ENCODE data around the gene ANKRD7. TPM values are rescaled to one million over a fixed set of nuclear protein-coding genes. Genes with fewer than 3 reads are reported as not detected.
"Not testable (repeated sequence)": the region's sequence is repeated elsewhere in the genome, so short reads cannot be mapped to it uniquely, and the experiment has no call there.

ANKRD7 gene
- total and polyA plus RNA-seq, 4 donors: 0.65 to 6.3 TPM; not detected in 2

DNA sequence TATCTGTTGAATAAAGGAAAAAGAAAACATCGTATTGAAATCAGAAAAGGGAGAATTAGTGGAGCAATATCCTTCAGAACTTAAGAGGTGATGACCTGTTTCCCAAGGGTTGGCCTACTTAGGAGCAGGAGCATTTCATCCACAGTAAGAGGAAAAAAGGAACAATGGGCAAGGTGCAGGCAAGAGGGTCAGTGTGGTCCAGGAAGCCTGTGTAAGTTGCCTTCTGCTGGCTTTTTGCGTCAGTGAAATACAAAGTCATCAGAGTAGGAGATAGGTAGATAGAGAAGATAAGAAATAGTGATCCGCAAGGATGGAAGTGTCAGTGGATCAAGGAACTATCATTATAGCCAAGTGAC, 5.4 kb upstream of the ANKRD7 start:
- WGBS, 2 donors: 95 to 97% methylated on average over 3 of the region's 3 CpGs
- intact Hi-C loops (cut with DNase I): no loop called here

GRCh38 chr7:118220583-118220982, 3.9 kb upstream of the ANKRD7 start:
- 46 to 69% methylated on average over 3 of the region's 3 CpGs for WGBS, 2 donors
- no peak overlapping the region for H3K27ac ChIP-seq (ENCODE audit: low read depth in 1 of 2, low read length in 2 of 2)
- no peaks in the 10 kb centered on the region for H3K4me1 ChIP-seq (ENCODE audit: control insufficient read depth in 1 of 2, insufficient read depth in 2 of 2, low read length in 2 of 2)
- no peaks in the 10 kb centered on the region for H3K27me3 ChIP-seq (ENCODE audit: control insufficient read depth in 1 of 2, insufficient read depth in 2 of 2, low read length in 1 of 2)
- DNase-seq (no peak), ATAC-seq (ENCODE audit: low FRiP score) (no peak)
- no peaks in the 10 kb centered on the region for H3K9me3 ChIP-seq (ENCODE audit: control insufficient read depth, low read length)
- no peak overlapping the region for H3K4me3 ChIP-seq (ENCODE audit: low read length in 2 of 2)
- H3K36me3 ChIP-seq (ENCODE audit: control insufficient read depth in 1 of 2, insufficient read depth in 2 of 2, low read length in 1 of 2): no peaks in the 10 kb centered on the region
- intact Hi-C loops (cut with DNase I): no loop called here

More for the DNA sequence above, 5.4 kb upstream of the ANKRD7 start:
- Histone ChIP-seq H3K27me3 (ENCODE audit: control insufficient read depth in 1 of 2, insufficient read depth in 2 of 2, low read length in 1 of 2) (no peaks in the 10 kb centered on the region), H3K36me3 (ENCODE audit: control insufficient read depth in 1 of 2, insufficient read depth in 2 of 2, low read length in 1 of 2) (no peaks in the 10 kb centered on the region), H3K4me3 (ENCODE audit: low read length in 2 of 2) (no peak overlapping the region), H3K27ac (ENCODE audit: low read depth in 1 of 2, low read length in 2 of 2) (no peak overlapping the region), H3K9me3 (ENCODE audit: control insufficient read depth, low read length) (no peaks in the 10 kb centered on the region), H3K4me1 (ENCODE audit: control insufficient read depth in 1 of 2, insufficient read depth in 2 of 2, low read length in 2 of 2) (no peaks in the 10 kb centered on the region)
- DNase-seq (no peak), ATAC-seq (ENCODE audit: low FRiP score) (no peak)

DNA sequence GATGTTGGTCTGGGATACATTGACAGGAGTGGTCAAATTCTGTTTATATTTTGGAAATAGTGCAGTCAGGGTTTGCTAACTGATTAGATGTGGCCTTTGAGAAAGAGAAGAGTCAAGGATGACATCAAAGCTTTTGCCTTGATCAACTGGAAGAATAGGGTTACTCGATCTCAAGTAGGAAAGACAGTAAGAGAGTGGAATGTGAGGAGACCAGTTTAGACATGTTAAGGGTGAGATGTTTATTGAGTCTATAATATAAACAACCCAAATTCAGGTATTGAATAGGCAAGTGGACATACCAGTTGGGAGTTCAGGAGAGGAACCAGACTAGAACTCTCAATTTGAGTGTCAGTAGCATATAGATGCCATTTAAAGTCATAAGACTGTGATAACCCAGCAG, 1.9 kb upstream of the ANKRD7 start:
- Histone ChIP-seq H3K36me3 (ENCODE audit: control insufficient read depth in 1 of 2, insufficient read depth in 2 of 2, low read length in 1 of 2) (no peaks in the 10 kb centered on the region), H3K27ac (ENCODE audit: low read depth in 1 of 2, low read length in 2 of 2) (no peak overlapping the region), H3K27me3 (ENCODE audit: control insufficient read depth in 1 of 2, insufficient read depth in 2 of 2, low read length in 1 of 2) (no peaks in the 10 kb centered on the region), H3K4me3 (ENCODE audit: low read length in 2 of 2) (no peak overlapping the region), H3K9me3 (ENCODE audit: control insufficient read depth, low read length) (no peaks in the 10 kb centered on the region), H3K4me1 (ENCODE audit: control insufficient read depth in 1 of 2, insufficient read depth in 2 of 2, low read length in 2 of 2) (no peaks in the 10 kb centered on the region)
- ATAC-seq (ENCODE audit: low FRiP score) (no peak), DNase-seq (no peak)
- intact Hi-C loops (cut with DNase I): no loop called here
- 90 to 99% methylated on average over 1 of the region's 1 CpG for WGBS, 2 donors

DNA sequence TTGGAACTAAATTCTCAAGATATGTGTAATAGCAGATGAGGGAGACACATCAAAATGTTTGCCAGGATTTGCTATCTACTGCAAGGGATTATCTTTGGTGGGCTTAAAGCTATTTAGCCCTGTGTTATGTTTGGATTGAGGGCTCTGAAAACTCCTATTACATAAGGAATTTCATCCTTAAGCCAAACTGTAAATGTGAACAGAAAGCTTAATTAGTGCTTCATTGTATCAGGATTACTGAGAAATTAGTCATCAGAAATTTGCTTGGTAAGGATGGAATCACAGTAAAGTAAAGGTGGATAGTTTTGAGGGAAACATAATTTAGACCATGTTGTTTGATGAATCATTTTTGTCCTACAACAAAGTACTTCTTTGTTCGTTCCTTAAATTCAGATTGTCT, 8.3 kb downstream of the ANKRD7 start:
- intact Hi-C loops (cut with DNase I): no loop called here
- no peaks in the 10 kb centered on the region for H3K9me3 ChIP-seq (ENCODE audit: control insufficient read depth, low read length)
- H3K4me1 ChIP-seq (ENCODE audit: control insufficient read depth in 1 of 2, insufficient read depth in 2 of 2, low read length in 2 of 2): no peaks in the 10 kb centered on the region
- no peaks in the 10 kb centered on the region for H3K36me3 ChIP-seq (ENCODE audit: control insufficient read depth in 1 of 2, insufficient read depth in 2 of 2, low read length in 1 of 2)
- no peak for DNase-seq
- 89 to 91% methylated on average over 1 of the region's 1 CpG for WGBS, 2 donors
- no peaks in the 10 kb centered on the region for H3K27me3 ChIP-seq (ENCODE audit: control insufficient read depth in 1 of 2, insufficient read depth in 2 of 2, low read length in 1 of 2)
- no peak for ATAC-seq (ENCODE audit: low FRiP score)
- H3K27ac ChIP-seq (ENCODE audit: low read depth in 1 of 2, low read length in 2 of 2): no peak overlapping the region
- no peak overlapping the region for H3K4me3 ChIP-seq (ENCODE audit: low read length in 2 of 2)

GRCh38 chr7:118233799-118234198, 9.3 kb downstream of the ANKRD7 start:
- ATAC-seq (ENCODE audit: low FRiP score) (no peak), DNase-seq (no peak)
- H3K27ac ChIP-seq (ENCODE audit: low read depth in 1 of 2, low read length in 2 of 2): no peak overlapping the region
- no peaks in the 10 kb centered on the region for H3K4me1 ChIP-seq (ENCODE audit: control insufficient read depth in 1 of 2, insufficient read depth in 2 of 2, low read length in 2 of 2)
- no peak overlapping the region for H3K4me3 ChIP-seq (ENCODE audit: low read length in 2 of 2)
- no peaks in the 10 kb centered on the region for H3K36me3 ChIP-seq (ENCODE audit: control insufficient read depth in 1 of 2, insufficient read depth in 2 of 2, low read length in 1 of 2)
- H3K27me3 ChIP-seq (ENCODE audit: control insufficient read depth in 1 of 2, insufficient read depth in 2 of 2, low read length in 1 of 2): no peaks in the 10 kb centered on the region
- intact Hi-C loops (cut with DNase I): no loop called here
- WGBS, 2 donors: 91 to 98% methylated on average over 1 of the region's 1 CpG
- no peaks in the 10 kb centered on the region for H3K9me3 ChIP-seq (ENCODE audit: control insufficient read depth, low read length)

DNA sequence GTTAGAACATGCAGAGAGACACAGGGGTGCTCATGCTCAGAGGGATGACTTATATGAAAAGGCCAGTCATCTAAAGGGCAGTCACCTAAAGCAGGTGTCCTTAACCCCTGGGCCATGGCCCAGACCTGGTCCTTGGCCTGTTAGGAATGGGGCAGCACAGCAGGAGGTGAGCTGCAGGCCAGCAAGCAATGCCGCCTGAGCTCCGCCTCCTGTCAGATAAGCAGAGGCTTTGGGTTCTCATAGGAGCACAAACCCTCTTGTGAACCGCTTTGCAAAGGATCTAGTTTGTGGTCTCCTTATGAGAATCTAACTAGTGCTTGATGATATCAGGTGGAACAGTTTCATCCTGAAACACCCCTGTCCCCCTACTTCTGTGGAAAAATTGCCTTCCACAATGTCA, 14.5 kb downstream of the ANKRD7 start:
- intact Hi-C loops (cut with DNase I): no loop called here
- ATAC-seq (ENCODE audit: low FRiP score) (no peak), DNase-seq (no peak)
- Histone ChIP-seq H3K27ac (ENCODE audit: low read depth in 1 of 2, low read length in 2 of 2) (no peak overlapping the region), H3K27me3 (ENCODE audit: control insufficient read depth in 1 of 2, insufficient read depth in 2 of 2, low read length in 1 of 2) (no peaks in the 10 kb centered on the region), H3K4me3 (ENCODE audit: low read length in 2 of 2) (no peak overlapping the region), H3K9me3 (ENCODE audit: control insufficient read depth, low read length) (no peaks in the 10 kb centered on the region), H3K4me1 (ENCODE audit: control insufficient read depth in 1 of 2, insufficient read depth in 2 of 2, low read length in 2 of 2) (no peaks in the 10 kb centered on the region), H3K36me3 (ENCODE audit: control insufficient read depth in 1 of 2, insufficient read depth in 2 of 2, low read length in 1 of 2) (no peaks in the 10 kb centered on the region)
- WGBS, 2 donors: 79 to 83% methylated on average over 3 of the region's 3 CpGs

- intact Hi-C loops (cut with DNase I): loop anchor here in 1 of 2 donors (10.0 kb wide), 1 partner anchor 934 kb away; no protein-coding TSS in a partner anchor
Measured at GRCh38 chr7:118240320-118240719, 15.8 kb downstream of the ANKRD7 start.

DNA sequence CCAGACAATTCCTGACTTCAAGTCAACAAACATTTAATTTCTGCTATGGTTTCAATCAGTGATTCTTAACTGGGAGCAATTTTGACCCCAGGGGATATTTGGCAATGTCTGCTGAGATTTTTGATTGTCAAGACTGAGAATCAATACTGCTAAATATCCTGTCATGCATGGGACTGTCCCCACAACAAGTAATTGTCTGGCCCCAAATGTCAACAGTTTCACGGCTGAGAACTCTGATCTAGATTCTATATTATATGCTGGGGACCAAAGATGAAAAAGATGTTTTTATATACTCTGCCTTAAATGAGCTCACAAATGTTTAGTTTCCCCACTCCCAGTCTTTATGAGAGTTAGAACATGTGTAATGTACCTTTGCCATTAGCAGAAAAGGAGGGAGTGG, 19.2 kb downstream of the ANKRD7 start:
- no peak overlapping the region for H3K27ac ChIP-seq (ENCODE audit: low read depth in 1 of 2, low read length in 2 of 2)
- peaks cover 0 to 2% of the 10 kb centered on the region in 2 donors for H3K4me1 ChIP-seq (ENCODE audit: control insufficient read depth in 1 of 2, insufficient read depth in 2 of 2, low read length in 2 of 2)
- no peaks in the 10 kb centered on the region for H3K27me3 ChIP-seq (ENCODE audit: control insufficient read depth in 1 of 2, insufficient read depth in 2 of 2, low read length in 1 of 2)
- 84 to 89% methylated on average over 1 of the region's 1 CpG for WGBS, 2 donors
- ATAC-seq (ENCODE audit: low FRiP score) (no peak), DNase-seq (no peak)
- H3K4me3 ChIP-seq (ENCODE audit: low read length in 2 of 2): no peak overlapping the region
- H3K9me3 ChIP-seq (ENCODE audit: control insufficient read depth, low read length): no peaks in the 10 kb centered on the region
- no peaks in the 10 kb centered on the region for H3K36me3 ChIP-seq (ENCODE audit: control insufficient read depth in 1 of 2, insufficient read depth in 2 of 2, low read length in 1 of 2)
- intact Hi-C loops (cut with DNase I): loop anchor here in 1 of 2 donors (10.0 kb wide), 1 partner anchor 931 kb away; no protein-coding TSS in a partner anchor

More at GRCh38 chr7:118240320-118240719, 15.8 kb downstream of the ANKRD7 start:
- H3K4me1 ChIP-seq (ENCODE audit: control insufficient read depth in 1 of 2, insufficient read depth in 2 of 2, low read length in 2 of 2); ATAC-seq (ENCODE audit: low FRiP score); H3K27me3 ChIP-seq (ENCODE audit: control insufficient read depth in 1 of 2, insufficient read depth in 2 of 2, low read length in 1 of 2); DNase-seq; H3K4me3 ChIP-seq (ENCODE audit: low read length in 2 of 2); H3K27ac ChIP-seq (ENCODE audit: low read depth in 1 of 2, low read length in 2 of 2); H3K9me3 ChIP-seq (ENCODE audit: control insufficient read depth, low read length); H3K36me3 ChIP-seq (ENCODE audit: control insufficient read depth in 1 of 2, insufficient read depth in 2 of 2, low read length in 1 of 2): not testable (repeated sequence)
- WGBS, 2 donors: 95% methylated on average over 2 of the region's 2 CpGs

- Histone ChIP-seq H3K27ac (ENCODE audit: low read depth in 1 of 2, low read length in 2 of 2) (no peak overlapping the region), H3K27me3 (ENCODE audit: control insufficient read depth in 1 of 2, insufficient read depth in 2 of 2, low read length in 1 of 2) (no peaks in the 10 kb centered on the region), H3K4me1 (ENCODE audit: control insufficient read depth in 1 of 2, insufficient read depth in 2 of 2, low read length in 2 of 2) (peaks cover 0 to 2% of the 10 kb centered on the region in 2 donors), H3K4me3 (ENCODE audit: low read length in 2 of 2) (no peak overlapping the region), H3K36me3 (ENCODE audit: control insufficient read depth in 1 of 2, insufficient read depth in 2 of 2, low read length in 1 of 2) (no peaks in the 10 kb centered on the region), H3K9me3 (ENCODE audit: control insufficient read depth, low read length) (no peaks in the 10 kb centered on the region)
- DNase-seq (no peak), ATAC-seq (ENCODE audit: low FRiP score) (no peak)
- 40 to 47% methylated on average over 2 of the region's 2 CpGs for WGBS, 2 donors
- intact Hi-C loops (cut with DNase I): loop anchor here in 1 of 2 donors (10.0 kb wide), 1 partner anchor 929 kb away; no protein-coding TSS in a partner anchor
Measured at GRCh38 chr7:118245267-118246040, 20.9 kb downstream of the ANKRD7 start.
